Fibroblast of pulmonary artery (primary cell): Measurements from ENCODE around the gene FLNB.
A peak's percentile ranks its signal among the peaks of the same experiment; 100 is the strongest.

Experiments used
- DNase-seq: peaks from one replicate; pipeline ENCODE4 v3.0.0-alpha.2; 2010; ENCODE audit warnings: low read depth
- H3K4me3 ChIP-seq: replicated peaks from 2 replicates; pipeline ENCODE4 v1.5.1; 2011; ENCODE audit warnings: low read depth, mild to moderate bottlenecking, control low read depth, low read length, moderate library complexity
- CTCF ChIP-seq: IDR thresholded peaks from 2 replicates; pipeline ENCODE4 v1.5.1; 2011; ENCODE audit warnings: mild to moderate bottlenecking, control low read depth, low read length, inconsistent platforms; ENCODE audit errors: missing control alignments

Gene FLNB

GRCh38 chr3:58206406-58207011 is 198.3 kb downstream of the FLNB start:
- peak; percentile 35 for DNase-seq
- no peak for TF ChIP-seq CTCF
- no peak overlapping the region for H3K4me3 ChIP-seq

GRCh38 chr3:58207954-58208353 is 199.7 kb downstream of the FLNB start:
- TF ChIP-seq CTCF: no peak
- no peak for DNase-seq
- no peak overlapping the region for H3K4me3 ChIP-seq

- DNase-seq: no peak
- no peak for TF ChIP-seq CTCF
- no peak overlapping the region for H3K4me3 ChIP-seq
Measured at GRCh38 chr3:58209933-58210332, 201.7 kb downstream of the FLNB start.

- no peak within 1 kb of the TSS for H3K4me3 ChIP-seq
- DNase-seq: peak; percentile 42
- TF ChIP-seq CTCF: no peak
Measured at GRCh38 chr3:58210761-58211460, 202.7 kb downstream of the FLNB start, which contains the start of gene DNASE1L3. Gene DNASE1L3, minus strand, starts transcription at chr3:58210972. Its CDS starts 66 bp downstream, at chr3:58210906.

GRCh38 chr3:58214484-58215316 is 206.5 kb downstream of the FLNB start:
- H3K4me3 ChIP-seq: no peak overlapping the region
- peak; percentile 39 for DNase-seq
- TF ChIP-seq CTCF: no peak

GRCh38 chr3:58215317-58216025 is 207.2 kb downstream of the FLNB start:
- no peak overlapping the region for H3K4me3 ChIP-seq
- no peak for DNase-seq
- no peak for TF ChIP-seq CTCF
